SK-N-SH treated with all-trans-retinoic acid at 6 μM for 48 hours (cell line): ENCODE data around the gene SLC39A3.

ENCODE experiments used
- ATAC-seq: fragments of 200-7000 bp; cut with Tn5 transposase; 3 replicates; pipeline ENCODE4 v1.9.1; 2020; ENCODE audit warnings: mild to moderate bottlenecking, moderate library complexity
- ARNTL ChIP-seq: fragments of 450-650 bp; formaldehyde crosslinking; IDR thresholded peaks from 2 replicates; pipeline ENCODE4 v1.5.0; 2020; ENCODE audit warnings: low read depth, mild to moderate bottlenecking, moderate library complexity, borderline replicate concordance
- BACH2 ChIP-seq: fragments of 250-450 bp; sonication (Bioruptor Pico); IDR thresholded peaks from 2 replicates; pipeline ENCODE4 v1.9.0; 2021; ENCODE audit warnings: mild to moderate bottlenecking, borderline replicate concordance
- CSRNP3 ChIP-seq: fragments of 250-450 bp; sonication (Bioruptor Pico); IDR thresholded peaks from 2 replicates; pipeline ENCODE4 v1.5.1; 2021; ENCODE audit warnings: mild to moderate bottlenecking, moderate library complexity
- GLIS3 ChIP-seq: fragments of 250-450 bp; sonication (Bioruptor Pico); IDR thresholded peaks from 2 replicates; pipeline ENCODE4 v1.5.0; 2020; ENCODE audit warnings: mild to moderate bottlenecking, moderate library complexity
- ISL1 ChIP-seq: fragments of 250-450 bp; sonication (Bioruptor Pico); IDR thresholded peaks from 2 replicates; pipeline ENCODE4 v2.1.2; 2022; ENCODE audit warnings: mild to moderate bottlenecking, moderate library complexity
- OSR1 ChIP-seq: fragments of 250-450 bp; sonication (Bioruptor Pico); IDR thresholded peaks from 2 replicates; pipeline ENCODE4 v1.8.0; 2022; ENCODE audit warnings: moderate library complexity, mild to moderate bottlenecking, inconsistent platforms
- PATZ1 ChIP-seq: fragments of 250-450 bp; sonication (Bioruptor Pico); IDR thresholded peaks from 2 replicates; pipeline ENCODE4 v1.8.0; 2020; ENCODE audit warnings: mild to moderate bottlenecking, moderate library complexity, borderline replicate concordance
- POU6F1 ChIP-seq: fragments of 250-450 bp; sonication (Bioruptor Pico); IDR thresholded peaks from 2 replicates; pipeline ENCODE4 v1.8.0; 2021; ENCODE audit warnings: low read depth, mild to moderate bottlenecking, moderate library complexity, borderline replicate concordance
- PPARA ChIP-seq: fragments of 250-450 bp; sonication (Bioruptor Pico); IDR thresholded peaks from 2 replicates; pipeline ENCODE4 v1.5.0; 2020; ENCODE audit warnings: mild to moderate bottlenecking, borderline replicate concordance
- SNAI2 ChIP-seq: fragments of 250-450 bp; sonication (Bioruptor Pico); IDR thresholded peaks from 2 replicates; pipeline ENCODE4 v1.5.0; 2020; ENCODE audit warnings: mild to moderate bottlenecking, moderate library complexity
- TCF4 ChIP-seq: fragments of 250-450 bp; sonication (Bioruptor Pico); IDR thresholded peaks from 2 replicates; pipeline ENCODE4 v1.8.0; 2021; ENCODE audit warnings: mild to moderate bottlenecking, moderate library complexity, borderline replicate concordance
- TOX ChIP-seq: fragments of 250-450 bp; sonication (Bioruptor Pico); IDR thresholded peaks from 2 replicates; pipeline ENCODE4 v1.8.0; 2021; ENCODE audit warnings: mild to moderate bottlenecking, moderate library complexity, borderline replicate concordance
- TSHZ2 ChIP-seq: fragments of 250-450 bp; sonication (Bioruptor Pico); IDR thresholded peaks from 2 replicates; pipeline ENCODE4 v1.5.0; 2020; ENCODE audit warnings: mild to moderate bottlenecking, moderate library complexity
- ZC3H10 ChIP-seq: fragments of 250-450 bp; sonication (Bioruptor Pico); IDR thresholded peaks from 2 replicates; pipeline ENCODE4 v1.5.1; 2021; ENCODE audit warnings: mild to moderate bottlenecking, moderate library complexity
- ZFP3 ChIP-seq: fragments of 250-450 bp; sonication (Bioruptor Pico); IDR thresholded peaks from 2 replicates; pipeline ENCODE4 v1.5.0; 2020; ENCODE audit warnings: mild to moderate bottlenecking, moderate library complexity
- ZFP30 ChIP-seq: fragments of 450-650 bp; formaldehyde crosslinking; IDR thresholded peaks from 2 replicates; pipeline ENCODE4 v1.5.0; 2022; ENCODE audit warnings: mild to moderate bottlenecking, moderate library complexity
- ZNF565 ChIP-seq: fragments of 450-650 bp; formaldehyde crosslinking; conservative IDR thresholded peaks from 2 replicates; pipeline ENCODE4 v1.5.0; 2020; ENCODE audit warnings: low read depth, mild to moderate bottlenecking, moderate library complexity
- ZNF70 ChIP-seq: fragments of 450-650 bp; formaldehyde crosslinking; IDR thresholded peaks from 2 replicates; pipeline ENCODE4 v1.5.0; 2020; ENCODE audit warnings: mild to moderate bottlenecking, moderate library complexity

Gene SLC39A3

GRCh38 chr19:2719920-2720776 is 19.7 kb downstream of the SLC39A3 start:
- TF ChIP-seq BACH2 (CRISPR knock-in tag) (no peak), ZFP30 (CRISPR knock-in tag) (no peak), TSHZ2 (CRISPR knock-in tag) (no peak), ZNF70 (CRISPR knock-in tag) (no peak), ISL1 (CRISPR knock-in tag) (no peak), CSRNP3 (CRISPR knock-in tag) (no peak), ZNF565 (CRISPR knock-in tag) (no peak), ZFP3 (CRISPR knock-in tag) (no peak)
- ATAC-seq, result no peak

GRCh38 chr19:2719232-2719735 is 20.5 kb downstream of the SLC39A3 start:
- TF ChIP-seq TCF4 (CRISPR knock-in tag), result no peak
- TF ChIP-seq GLIS3, result no peak
- no peak for TF ChIP-seq TOX (CRISPR knock-in tag)
- TF ChIP-seq POU6F1 (CRISPR knock-in tag), result no peak
- no peak for TF ChIP-seq ARNTL
- TF ChIP-seq BACH2 (CRISPR knock-in tag), result no peak
- no peak for TF ChIP-seq ZNF70 (CRISPR knock-in tag)
- TF ChIP-seq TSHZ2 (CRISPR knock-in tag), result no peak
- no peak for TF ChIP-seq ISL1 (CRISPR knock-in tag)
- TF ChIP-seq CSRNP3 (CRISPR knock-in tag), result no peak
- TF ChIP-seq SNAI2 (CRISPR knock-in tag), result no peak
- no peak for TF ChIP-seq PPARA (CRISPR knock-in tag)
- no peak for TF ChIP-seq ZFP30 (CRISPR knock-in tag)
- TF ChIP-seq ZFP3 (CRISPR knock-in tag), result no peak
- no peak for TF ChIP-seq PATZ1 (CRISPR knock-in tag)
- no peak for TF ChIP-seq OSR1
- TF ChIP-seq ZC3H10 (CRISPR knock-in tag), result no peak
- no peak for ATAC-seq
